CD4-positive, CD25-positive, alpha-beta regulatory T cell (primary cell): Measurements from ENCODE around the gene CMTM7. TPM values are rescaled to one million over a fixed set of nuclear protein-coding genes. Genes with fewer than 3 reads are reported as not detected.

Experiments
- ATAC-seq, 2 donors: fragments of 150-1000 bp; cut with Tn5 transposase; one replicate each; pipeline ENCODE4 v1.10.0; 2021; ENCODE audit warnings: low read depth in 2 of 2, moderate number of reproducible peaks in 2 of 2, moderate library complexity in 1 of 2
- DNase-seq, 3 donors: peaks; one replicate each; pipeline versions ENCODE4 v3.0.0 to v3.0.0-alpha.2; 2012 to 2022; ENCODE audit warnings: mixed read lengths in 1 of 3
- H3K27ac ChIP-seq: one replicate; pipeline ENCODE4 v1.7.0; 2013; ENCODE audit warnings: mild to moderate bottlenecking, low read length; ENCODE audit not compliant: insufficient read depth, poor library complexity, severe bottlenecking
- H3K27me3 ChIP-seq: one replicate; pipeline ENCODE4 v1.7.0; 2013; ENCODE audit warnings: low read length; ENCODE audit not compliant: control insufficient read depth, insufficient read depth
- H3K36me3 ChIP-seq: one replicate; pipeline ENCODE4 v1.7.0; 2013; ENCODE audit warnings: mild to moderate bottlenecking, low read length, moderate library complexity; ENCODE audit not compliant: control insufficient read depth, insufficient read depth
- H3K4me1 ChIP-seq: 2 replicates; pipeline ENCODE4 v1.7.0; 2013; ENCODE audit warnings: mild to moderate bottlenecking, low read length; ENCODE audit not compliant: insufficient read depth, control insufficient read depth, poor library complexity, severe bottlenecking
- H3K4me3 ChIP-seq: one replicate; pipeline ENCODE4 v1.7.0; 2013; ENCODE audit warnings: low read depth, mild to moderate bottlenecking, low read length, moderate library complexity
- H3K9me3 ChIP-seq, 2 experiments: 1 replicate in 1 of 2; 2 replicates in 1 of 2; pipeline ENCODE4 v1.7.0; 2013; ENCODE audit warnings: low read length in 2 of 2, mild to moderate bottlenecking in 1 of 2, moderate library complexity in 1 of 2; ENCODE audit not compliant: control insufficient read depth in 2 of 2
- H3K27ac Mint-ChIP-seq, 3 donors: one replicate each; pipeline ENCODE4 v1.8.0; 2020 to 2022; ENCODE audit warnings: mild to moderate bottlenecking in 3 of 3, mixed read lengths in 3 of 3, moderate library complexity in 2 of 3
- H3K27me3 Mint-ChIP-seq: one replicate; pipeline ENCODE4 v1.8.0; 2022; ENCODE audit warnings: mild to moderate bottlenecking, mixed read lengths
- H3K36me3 Mint-ChIP-seq: one replicate; pipeline ENCODE4 v1.8.0; 2020; ENCODE audit warnings: mixed read lengths
- H3K4me1 Mint-ChIP-seq, 4 donors: one replicate each; pipeline ENCODE4 v1.8.0; 2020 to 2022; ENCODE audit warnings: mixed read lengths in 4 of 4, mild to moderate bottlenecking in 1 of 4
- H3K4me3 Mint-ChIP-seq, 4 donors: one replicate each; pipeline ENCODE4 v1.8.0; 2020 to 2022; ENCODE audit warnings: mild to moderate bottlenecking in 4 of 4, mixed read lengths in 4 of 4, moderate library complexity in 3 of 4
- H3K9me3 Mint-ChIP-seq, 7 donors: one replicate each; pipeline ENCODE4 v1.8.0; 2020 to 2022; ENCODE audit warnings: mixed read lengths in 7 of 7, mild to moderate bottlenecking in 3 of 7, moderate library complexity in 2 of 7
- polyA plus RNA-seq, 4 donors: library from polyadenylated mRNA; unstranded; fragments of 300-500 nt; fragmentation: Illumina TruSeq; gene quantifications; one replicate each; pipeline ENCODE4 v1.2.3, GENCODE V29; 2021
- total RNA-seq: library from RNA; stranded (reverse); gene quantifications from one replicate; pipeline ENCODE4 v1.2.3, GENCODE V29; 2022

CMTM7 gene
- total and polyA plus RNA-seq, 5 donors from 2014 or later: 77.3 to 231 (median 144) TPM

DNA sequence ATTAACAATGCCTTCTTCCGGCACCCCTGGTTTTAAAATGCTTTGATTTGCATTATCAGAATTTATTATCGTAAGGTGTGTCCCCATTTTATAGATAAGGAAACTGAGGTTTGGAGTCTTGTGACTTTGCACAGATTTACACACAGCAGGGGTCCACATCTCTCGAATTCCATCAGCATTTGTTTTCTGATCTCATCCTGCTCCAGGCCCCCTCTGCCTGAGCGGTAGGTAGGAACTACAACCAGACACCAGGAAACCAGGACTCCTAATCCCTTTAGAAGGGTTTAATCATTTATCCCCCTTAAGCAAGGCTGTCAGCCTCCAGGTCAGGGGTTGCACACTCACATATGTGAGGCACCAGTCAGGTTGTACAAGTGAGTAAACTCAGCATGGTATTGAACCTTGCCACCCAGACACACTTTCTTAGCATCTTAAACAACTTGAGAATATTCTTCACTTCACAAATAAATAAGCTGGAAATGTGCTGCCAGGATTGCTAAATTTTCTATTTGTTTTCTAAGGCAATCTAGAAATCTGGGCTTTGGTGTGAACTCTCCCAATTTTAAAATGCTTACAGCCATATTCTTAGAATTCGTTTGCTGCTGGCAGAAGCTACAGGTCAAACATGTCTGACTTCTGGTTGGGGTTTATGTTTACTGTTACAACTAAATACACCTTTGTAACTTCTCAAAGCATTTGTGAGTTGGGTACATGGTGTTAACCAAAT, 31.7 kb upstream of the CMTM7 start:
- ATAC-seq (no peak), DNase-seq (no peak)
- H3K4me1 Mint-ChIP-seq: peaks cover 0 to 5% (median 0%) of the 10 kb centered on the region in 4 donors
- H3K9me3 Mint-ChIP-seq: peaks cover 0 to 2% (median 0%) of the 10 kb centered on the region in 7 donors
- H3K9me3 ChIP-seq: no peaks in the 10 kb centered on the region
- peaks cover 10% of the 10 kb centered on the region for H3K36me3 Mint-ChIP-seq
- no peaks in the 10 kb centered on the region for H3K4me1 ChIP-seq
- no peaks in the 10 kb centered on the region for H3K27me3 ChIP-seq
- peak overlapping the region in 1 of 4 donors; percentile 23 for H3K4me3 Mint-ChIP-seq
- H3K36me3 ChIP-seq: no peaks in the 10 kb centered on the region
- H3K4me3 ChIP-seq: no peak overlapping the region
- H3K27ac ChIP-seq: no peak overlapping the region
- H3K27ac Mint-ChIP-seq: no peak overlapping the region
- peaks cover 4% of the 10 kb centered on the region for H3K27me3 Mint-ChIP-seq

DNA sequence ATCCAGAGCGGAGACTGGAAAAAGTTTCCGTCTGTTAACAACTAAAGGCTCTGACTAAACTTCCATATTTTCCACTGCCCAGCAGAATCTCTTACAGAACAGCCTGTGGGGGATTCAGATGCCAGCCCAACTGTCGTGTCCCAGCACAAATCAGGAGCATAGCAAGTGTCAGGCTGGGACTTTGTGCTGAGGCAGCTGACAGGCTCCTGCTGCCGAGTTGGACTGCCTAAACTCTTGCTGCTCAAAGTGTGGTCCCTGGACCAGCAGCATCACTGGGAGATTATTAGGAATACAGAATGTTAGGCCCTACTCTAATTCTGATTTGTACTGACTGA, 31.2 kb upstream of the CMTM7 start:
- no peak overlapping the region for H3K27ac Mint-ChIP-seq

DNA sequence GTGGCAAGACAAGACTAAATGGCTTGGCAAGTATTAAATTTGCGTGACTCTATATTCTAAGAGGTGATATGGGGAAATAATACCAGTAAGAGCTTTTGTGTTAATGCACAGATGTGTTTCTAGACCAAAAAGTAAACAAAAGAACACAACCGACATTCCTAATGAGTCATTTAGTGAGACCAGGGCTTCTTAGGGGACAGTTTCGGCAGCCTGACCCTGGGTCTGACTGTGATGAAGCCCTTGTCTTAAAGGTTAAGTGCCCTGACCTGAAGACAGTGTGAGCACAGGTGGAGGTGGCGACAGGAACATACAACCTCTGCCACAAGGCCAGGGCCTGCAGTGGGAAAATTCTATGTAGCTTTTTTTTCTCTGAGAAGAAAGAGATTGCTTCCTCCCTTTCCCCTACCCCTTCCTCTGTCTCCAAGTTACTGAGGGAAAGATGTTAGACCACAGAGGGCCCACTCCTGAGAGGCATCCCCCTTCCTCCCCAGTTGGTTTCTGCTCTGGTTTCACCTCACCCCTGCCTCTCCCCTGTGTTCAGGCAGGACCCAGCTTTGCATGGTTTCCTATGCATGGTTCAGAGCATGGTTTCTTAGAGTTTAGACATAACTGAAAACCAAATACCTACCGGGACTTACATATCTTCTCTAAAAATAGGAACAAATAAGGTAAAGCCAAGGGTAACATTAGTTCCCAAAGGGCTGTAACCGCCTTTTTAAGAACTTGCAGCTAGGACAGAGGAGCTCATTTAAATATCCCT, 24.8 kb upstream of the CMTM7 start:
- H3K36me3 ChIP-seq: no peaks in the 10 kb centered on the region
- DNase-seq: no peak
- H3K27ac Mint-ChIP-seq: peak overlapping the region in 2 of 3 donors; percentile 55 to 76
- H3K27ac ChIP-seq: no peak overlapping the region
- H3K27me3 ChIP-seq: no peaks in the 10 kb centered on the region
- H3K4me3 Mint-ChIP-seq: no peak overlapping the region
- peaks cover 18% of the 10 kb centered on the region for H3K4me1 ChIP-seq
- no peak for ATAC-seq
- peaks cover 13% of the 10 kb centered on the region for H3K36me3 Mint-ChIP-seq
- no peak overlapping the region for H3K4me3 ChIP-seq
- peaks cover 12 to 42% (median 22%) of the 10 kb centered on the region in 4 donors for H3K4me1 Mint-ChIP-seq
- H3K9me3 ChIP-seq: no peaks in the 10 kb centered on the region
- H3K27me3 Mint-ChIP-seq: no peaks in the 10 kb centered on the region
- H3K9me3 Mint-ChIP-seq: no peaks in the 10 kb centered on the region

More for the DNA sequence above, 31.2 kb upstream of the CMTM7 start:
- ATAC-seq (no peak), DNase-seq (no peak)
- H3K9me3 ChIP-seq: no peaks in the 10 kb centered on the region
- peaks cover 10% of the 10 kb centered on the region for H3K36me3 Mint-ChIP-seq
- H3K9me3 Mint-ChIP-seq: no peaks in the 10 kb centered on the region
- H3K4me3 Mint-ChIP-seq: peak overlapping the region in 1 of 4 donors; percentile 27
- no peaks in the 10 kb centered on the region for H3K27me3 Mint-ChIP-seq
- peaks cover 0 to 5% (median 0%) of the 10 kb centered on the region in 4 donors for H3K4me1 Mint-ChIP-seq
- H3K4me1 ChIP-seq: no peaks in the 10 kb centered on the region
- no peak overlapping the region for H3K27ac ChIP-seq
- no peak overlapping the region for H3K4me3 ChIP-seq
- no peaks in the 10 kb centered on the region for H3K36me3 ChIP-seq
- no peaks in the 10 kb centered on the region for H3K27me3 ChIP-seq

DNA sequence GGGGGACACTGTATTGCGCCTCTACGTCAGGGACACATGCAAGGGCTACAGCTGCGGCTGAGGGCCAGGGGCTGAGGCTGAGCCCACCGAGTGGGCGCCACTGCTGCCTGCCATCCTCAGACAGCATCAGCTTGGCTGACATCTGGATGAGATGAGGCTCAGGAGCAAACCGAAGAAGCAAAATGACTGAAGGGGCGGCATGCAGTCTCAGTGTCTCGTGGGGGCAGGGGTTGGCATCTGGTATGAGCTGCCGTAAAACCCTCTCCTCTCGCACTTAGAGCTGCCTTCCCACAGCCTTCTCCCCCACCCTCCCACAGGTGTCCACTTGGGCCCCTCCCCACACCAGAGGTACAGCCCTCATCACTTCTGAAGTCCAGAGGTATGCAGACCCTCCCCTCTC, 24.2 kb upstream of the CMTM7 start:
- Histone ChIP-seq H3K9me3 (no peaks in the 10 kb centered on the region), H3K36me3 (no peaks in the 10 kb centered on the region), H3K27ac (no peak overlapping the region), H3K4me3 (no peak overlapping the region), H3K4me1 (peaks cover 25% of the 10 kb centered on the region), H3K27me3 (no peaks in the 10 kb centered on the region)
- ATAC-seq: no peak
- H3K36me3 Mint-ChIP-seq: peaks cover 13% of the 10 kb centered on the region
- H3K27me3 Mint-ChIP-seq: no peaks in the 10 kb centered on the region
- no peaks in the 10 kb centered on the region for H3K9me3 Mint-ChIP-seq
- H3K27ac Mint-ChIP-seq: peak overlapping the region in 1 of 3 donors; percentile 76
- H3K4me1 Mint-ChIP-seq: peaks cover 12 to 48% (median 25%) of the 10 kb centered on the region in 4 donors
- no peak overlapping the region for H3K4me3 Mint-ChIP-seq
- no peak for DNase-seq

DNA sequence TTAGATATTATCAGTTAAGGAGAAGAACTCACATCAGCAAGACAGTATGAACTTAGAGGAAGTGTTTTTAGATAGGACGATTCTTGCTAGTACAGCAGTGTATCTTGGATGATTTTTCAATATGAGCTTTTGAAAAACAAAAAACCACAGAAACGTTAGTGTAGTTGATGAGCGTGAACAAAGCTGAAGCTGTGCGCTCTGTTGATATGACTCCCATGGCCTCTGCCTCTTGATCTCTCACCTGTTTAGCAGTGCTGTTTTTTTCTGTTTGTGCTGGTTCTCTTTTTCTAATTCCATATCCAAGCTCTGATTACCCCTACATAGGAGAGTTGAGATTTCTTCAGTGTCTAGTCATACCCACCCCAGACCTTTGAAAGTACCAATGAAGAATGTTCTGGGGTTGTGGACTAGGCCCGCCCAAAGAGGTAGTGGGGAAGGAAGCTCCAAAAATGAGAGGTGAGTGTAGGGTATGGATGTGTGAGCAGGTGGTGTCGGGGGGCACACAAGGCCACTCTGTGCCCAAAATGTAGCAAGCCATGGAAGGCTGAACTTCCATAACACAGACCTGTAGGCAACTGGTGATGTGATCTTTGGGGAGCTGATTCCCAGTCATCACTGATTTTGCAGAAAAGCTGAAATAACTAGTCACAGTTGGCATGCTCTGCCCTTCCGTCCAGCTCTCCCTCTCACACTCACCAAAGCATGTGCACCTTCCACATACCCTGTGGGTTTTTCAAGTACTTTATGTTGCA, 20.0 kb upstream of the CMTM7 start:
- Histone ChIP-seq H3K36me3 (no peaks in the 10 kb centered on the region), H3K27me3 (no peaks in the 10 kb centered on the region), H3K27ac (peak overlapping the region; percentile 85), H3K4me1 (peaks cover 43% of the 10 kb centered on the region), H3K9me3 (no peaks in the 10 kb centered on the region), H3K4me3 (peak overlapping the region; percentile 63)
- DNase-seq: peak in 2 of 3 donors; percentile 77 to 86
- Mint-ChIP-seq H3K27me3 (no peaks in the 10 kb centered on the region), H3K4me3 (peak overlapping the region; percentile 40 to 77 (median 56)), H3K27ac (peak overlapping the region; percentile 96 to 99 (median 97)), H3K4me1 (peaks cover 18 to 63% (median 33%) of the 10 kb centered on the region in 4 donors), H3K36me3 (peaks cover 5% of the 10 kb centered on the region), H3K9me3 (no peaks in the 10 kb centered on the region)
- peak; percentile 87 to 92 for ATAC-seq

DNA sequence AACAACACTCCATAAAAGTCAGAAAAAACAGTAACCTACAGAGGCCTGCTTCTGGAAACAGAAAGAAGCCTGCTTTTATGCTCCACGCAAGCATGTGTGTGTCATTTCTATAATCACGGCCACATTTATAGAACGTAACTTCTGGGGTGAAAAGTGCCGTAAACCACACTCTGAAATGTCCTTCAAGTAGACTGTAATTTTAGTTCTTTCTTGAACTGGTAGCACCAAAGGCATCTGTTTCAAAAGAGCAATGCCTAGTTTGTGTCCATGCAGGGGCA, 19.5 kb upstream of the CMTM7 start:
- H3K4me3 ChIP-seq: peak overlapping the region; percentile 63
- H3K4me3 Mint-ChIP-seq: peak overlapping the region in 3 of 4 donors; percentile 40 to 71 (median 42)
- peak in 1 of 2 donors; percentile 2 for ATAC-seq

DNA sequence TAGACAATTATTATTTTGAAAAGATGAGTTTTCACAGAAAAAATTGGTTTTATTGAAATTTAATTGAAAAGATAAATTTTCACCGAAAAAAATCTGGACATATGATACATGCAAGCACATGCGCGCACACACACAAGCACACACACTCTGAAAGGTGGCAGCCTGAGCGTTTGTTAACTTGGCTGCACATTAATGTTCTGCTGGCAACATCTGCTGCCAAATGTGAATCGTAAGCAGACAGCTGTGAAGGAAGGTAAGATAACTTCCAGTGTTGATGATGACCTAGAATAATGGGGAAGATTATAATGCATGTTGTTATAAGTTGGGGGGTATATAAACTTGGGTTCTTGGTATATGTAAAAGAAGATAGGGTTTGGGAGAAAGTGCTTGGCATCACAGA, 18.4 kb upstream of the CMTM7 start:
- Histone ChIP-seq H3K4me1 (peaks cover 43% of the 10 kb centered on the region), H3K27ac (peak overlapping the region; percentile 85), H3K36me3 (no peaks in the 10 kb centered on the region), H3K9me3 (no peaks in the 10 kb centered on the region), H3K4me3 (no peak overlapping the region), H3K27me3 (no peaks in the 10 kb centered on the region)
- Mint-ChIP-seq H3K4me1 (peaks cover 16 to 57% (median 27%) of the 10 kb centered on the region in 4 donors), H3K27me3 (no peaks in the 10 kb centered on the region), H3K36me3 (peaks cover 4% of the 10 kb centered on the region), H3K27ac (peak overlapping the region; percentile 52 to 96 (median 54)), H3K4me3 (no peak overlapping the region), H3K9me3 (no peaks in the 10 kb centered on the region)
- DNase-seq: no peak
- no peak for ATAC-seq

More for the DNA sequence above, 19.5 kb upstream of the CMTM7 start:
- Histone ChIP-seq H3K27me3 (no peaks in the 10 kb centered on the region), H3K36me3 (no peaks in the 10 kb centered on the region), H3K27ac (peak overlapping the region; percentile 85), H3K4me1 (peaks cover 43% of the 10 kb centered on the region), H3K9me3 (no peaks in the 10 kb centered on the region)
- peak in 1 of 3 donors; percentile 51 for DNase-seq
- Mint-ChIP-seq H3K9me3 (no peaks in the 10 kb centered on the region), H3K27me3 (no peaks in the 10 kb centered on the region), H3K27ac (peak overlapping the region; percentile 96 to 99 (median 97)), H3K4me1 (peaks cover 18 to 58% (median 30%) of the 10 kb centered on the region in 4 donors), H3K36me3 (peaks cover 7% of the 10 kb centered on the region)
